Neural progenitor cell (in vitro differentiated cells): Measurements from ENCODE around the gene KCNMB2. TPM values are rescaled to one million over a fixed set of nuclear protein-coding genes. Genes with fewer than 3 reads are reported as not detected.

Experiments
- DNase-seq: peaks from one replicate; pipeline ENCODE4 v3.0.0-alpha.2; 2016; ENCODE audit warnings: low spot score
- H2AFZ ChIP-seq: fragments of 200-600 bp; sonication (generic); replicated peaks from 2 replicates; pipeline ENCODE4 v1.6.1; 2016; ENCODE audit warnings: antibody characterized with exemption
- H3F3A ChIP-seq: fragments of 200-600 bp; sonication (generic); 2 replicates; pipeline ENCODE4 v1.6.1; 2016; ENCODE audit warnings: antibody characterized with exemption, low read depth
- H3K27ac ChIP-seq: fragments of 200-600 bp; sonication (generic); 2 replicates; pipeline ENCODE4 v1.5.1; 2016; ENCODE audit warnings: mild to moderate bottlenecking
- H3K27me3 ChIP-seq: fragments of 200-600 bp; sonication (generic); 2 replicates; pipeline ENCODE4 v1.6.1; 2016; ENCODE audit warnings: mild to moderate bottlenecking, moderate library complexity
- H3K36me3 ChIP-seq: fragments of 200-600 bp; sonication (generic); 2 replicates; pipeline ENCODE4 v1.5.1; 2016
- H3K4me1 ChIP-seq: fragments of 200-600 bp; sonication (generic); 2 replicates; pipeline ENCODE4 v1.6.1; 2016; ENCODE audit warnings: mixed run types
- H3K4me2 ChIP-seq: fragments of 200-600 bp; sonication (generic); 2 replicates; pipeline ENCODE4 v1.6.1; 2016
- H3K4me3 ChIP-seq: fragments of 200-600 bp; sonication (generic); 2 replicates; pipeline ENCODE4 v1.5.1; 2016
- H3K79me2 ChIP-seq: fragments of 200-600 bp; sonication (generic); 2 replicates; pipeline ENCODE4 v1.6.1; 2016; ENCODE audit warnings: low read depth
- H3K9ac ChIP-seq: fragments of 200-600 bp; sonication (generic); 2 replicates; pipeline ENCODE4 v1.6.1; 2016
- H3K9me3 ChIP-seq: fragments of 200-600 bp; sonication (generic); 2 replicates; pipeline ENCODE4 v1.5.1; 2016; ENCODE audit warnings: low read depth
- H4K20me1 ChIP-seq: fragments of 200-600 bp; sonication (generic); 2 replicates; pipeline ENCODE4 v1.6.1; 2016; ENCODE audit warnings: low read depth
- H3K27ac Mint-ChIP-seq: 3 replicates; pipeline ENCODE4 v1.8.0; 2021; ENCODE audit warnings: mixed read lengths
- H3K27me3 Mint-ChIP-seq: 2 replicates; pipeline ENCODE4 v1.8.0; 2022; ENCODE audit warnings: low read depth, mild to moderate bottlenecking, inconsistent platforms, moderate library complexity, mixed read lengths; ENCODE audit not compliant: insufficient read depth
- H3K36me3 Mint-ChIP-seq: 3 replicates; pipeline ENCODE4 v1.8.0; 2021; ENCODE audit warnings: mixed read lengths
- H3K4me1 Mint-ChIP-seq: 3 replicates; pipeline ENCODE4 v1.8.0; 2021; ENCODE audit warnings: mixed read lengths
- H3K4me3 Mint-ChIP-seq: 3 replicates; pipeline ENCODE4 v1.8.0; 2021; ENCODE audit warnings: mild to moderate bottlenecking, moderate library complexity, mixed read lengths
- H3K9me3 Mint-ChIP-seq: 3 replicates; pipeline ENCODE4 v1.8.0; 2020; ENCODE audit warnings: mixed read lengths
- CTCF ChIP-seq: fragments of 200-600 bp; sonication (generic); IDR thresholded peaks from 2 replicates; pipeline ENCODE4 v1.5.1; 2017; ENCODE audit warnings: antibody characterized with exemption, mild to moderate bottlenecking
- EZH2 ChIP-seq: fragments of 200-600 bp; sonication (generic); IDR thresholded peaks from 2 replicates; pipeline ENCODE4 v1.6.1; 2017; ENCODE audit warnings: antibody characterized with exemption, mild to moderate bottlenecking, moderate library complexity
- EZH2phosphoT487 ChIP-seq: fragments of 200-600 bp; sonication (generic); IDR thresholded peaks from 2 replicates; pipeline ENCODE4 v1.6.1; 2017; ENCODE audit warnings: antibody characterized with exemption
- total RNA-seq: library from RNA; depleted of rRNA; stranded (reverse); fragments of >200 nt; gene quantifications from 2 replicates; pipeline ENCODE4 v1.2.3, GENCODE V29; 2015; ENCODE audit warnings: low replicate concordance

KCNMB2 gene
- total RNA-seq, 1 donor from 2014 or later = not detected

- peaks cover 6% of the 10 kb centered on the region for H3K9me3 Mint-ChIP-seq
- Histone ChIP-seq H3K27me3 (no peaks in the 10 kb centered on the region), H3K4me1 (no peaks in the 10 kb centered on the region), H3K9me3 (no peaks in the 10 kb centered on the region), H3K79me2 (no peaks in the 10 kb centered on the region), H3K9ac (no peak overlapping the region), H3K27ac (no peak overlapping the region), H4K20me1 (no peaks in the 10 kb centered on the region), H3K36me3 (no peaks in the 10 kb centered on the region), H3K4me2 (no peak overlapping the region), H3K4me3 (no peak overlapping the region), H3F3A (no peaks in the 10 kb centered on the region), H2AFZ (no peak overlapping the region)
- H3K4me3 Mint-ChIP-seq = no peak overlapping the region
- peaks cover 6% of the 10 kb centered on the region for H3K4me1 Mint-ChIP-seq
- no peak overlapping the region for H3K27ac Mint-ChIP-seq
- no peak for DNase-seq
- TF ChIP-seq EZH2 (no peak), CTCF (no peak), EZH2phosphoT487 (no peak)
- no peaks in the 10 kb centered on the region for H3K36me3 Mint-ChIP-seq
- no peaks in the 10 kb centered on the region for H3K27me3 Mint-ChIP-seq
These were observed 37.4 kb upstream of the KCNMB2 start for GRCh38 chr3:178498871-178499270.

- Mint-ChIP-seq H3K27me3 (no peaks in the 10 kb centered on the region), H3K27ac (no peak overlapping the region), H3K9me3 (peaks cover 6% of the 10 kb centered on the region), H3K4me3 (no peak overlapping the region), H3K36me3 (no peaks in the 10 kb centered on the region), H3K4me1 (peaks cover 6% of the 10 kb centered on the region)
- H3K27me3 ChIP-seq = no peaks in the 10 kb centered on the region
- no peaks in the 10 kb centered on the region for H3K36me3 ChIP-seq
- H4K20me1 ChIP-seq = no peaks in the 10 kb centered on the region
- no peak for TF ChIP-seq CTCF
- no peak for TF ChIP-seq EZH2
- TF ChIP-seq EZH2phosphoT487 = no peak
- H3K4me2 ChIP-seq = no peak overlapping the region
- H3K9me3 ChIP-seq = no peaks in the 10 kb centered on the region
- H3F3A ChIP-seq = no peaks in the 10 kb centered on the region
- H3K9ac ChIP-seq = no peak overlapping the region
- H3K79me2 ChIP-seq = no peaks in the 10 kb centered on the region
- no peak overlapping the region for H3K27ac ChIP-seq
- DNase-seq = no peak
- no peak overlapping the region for H2AFZ ChIP-seq
- H3K4me3 ChIP-seq = no peak overlapping the region
- no peaks in the 10 kb centered on the region for H3K4me1 ChIP-seq
These were observed 35.6 kb upstream of the KCNMB2 start for GRCh38 chr3:178500631-178501030.

- Mint-ChIP-seq H3K36me3 (no peaks in the 10 kb centered on the region), H3K4me1 (peaks cover 5% of the 10 kb centered on the region), H3K27me3 (no peaks in the 10 kb centered on the region), H3K27ac (no peak overlapping the region), H3K4me3 (no peak overlapping the region), H3K9me3 (no peaks in the 10 kb centered on the region)
- Histone ChIP-seq H3K9me3 (no peaks in the 10 kb centered on the region), H3F3A (no peaks in the 10 kb centered on the region), H3K79me2 (no peaks in the 10 kb centered on the region), H3K27me3 (no peaks in the 10 kb centered on the region), H3K27ac (no peak overlapping the region), H3K4me3 (no peak overlapping the region), H4K20me1 (no peaks in the 10 kb centered on the region), H2AFZ (no peak overlapping the region), H3K4me1 (no peaks in the 10 kb centered on the region), H3K4me2 (no peak overlapping the region), H3K36me3 (no peaks in the 10 kb centered on the region), H3K9ac (no peak overlapping the region)
- DNase-seq = no peak
- TF ChIP-seq EZH2phosphoT487 (no peak), EZH2 (no peak), CTCF (no peak)
These were observed 32.1 kb upstream of the KCNMB2 start for GRCh38 chr3:178504128-178504527.

DNA sequence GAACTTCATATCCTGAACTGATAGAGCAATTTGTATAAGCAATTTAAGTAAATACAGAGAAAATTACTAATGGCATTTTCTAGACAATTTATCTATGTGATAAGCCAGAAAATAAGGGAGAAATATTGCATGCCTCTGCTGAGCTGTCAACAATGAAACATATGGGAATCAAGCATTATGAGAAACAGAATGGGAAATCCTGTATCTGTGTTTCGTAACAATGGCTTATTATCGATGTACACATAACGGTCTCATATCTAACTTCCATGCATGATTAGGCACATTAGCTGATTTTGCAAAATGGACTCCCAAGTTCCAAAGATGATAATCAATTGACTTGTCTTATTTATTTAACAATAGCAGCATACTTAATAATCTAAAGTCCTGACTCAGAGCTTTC, 30.4 kb upstream of the KCNMB2 start:
- no peaks in the 10 kb centered on the region for H3K27me3 Mint-ChIP-seq
- no peaks in the 10 kb centered on the region for H3K4me1 ChIP-seq
- no peak overlapping the region for H2AFZ ChIP-seq
- H3K27ac ChIP-seq = no peak overlapping the region
- no peak for DNase-seq
- H3K9me3 ChIP-seq = no peaks in the 10 kb centered on the region
- no peak overlapping the region for H3K9ac ChIP-seq
- no peaks in the 10 kb centered on the region for H3K36me3 ChIP-seq
- H3K27me3 ChIP-seq = no peaks in the 10 kb centered on the region
- H3K4me2 ChIP-seq = no peak overlapping the region
- no peaks in the 10 kb centered on the region for H4K20me1 ChIP-seq
- no peak overlapping the region for H3K4me3 Mint-ChIP-seq
- no peaks in the 10 kb centered on the region for H3F3A ChIP-seq
- H3K9me3 Mint-ChIP-seq = no peaks in the 10 kb centered on the region
- H3K4me1 Mint-ChIP-seq = no peaks in the 10 kb centered on the region
- no peaks in the 10 kb centered on the region for H3K36me3 Mint-ChIP-seq
- TF ChIP-seq EZH2 (no peak), CTCF (no peak), EZH2phosphoT487 (no peak)
- H3K4me3 ChIP-seq = no peak overlapping the region
- no peaks in the 10 kb centered on the region for H3K79me2 ChIP-seq
- no peak overlapping the region for H3K27ac Mint-ChIP-seq
